Sigmoid colon (tissue), 4 donors: ENCODE results near the gene PRKG1.

Experiments used
- CTCF ChIP-seq, 4 experiments: fragments of 450-650 bp in 3 of 4; fragments of 200-600 bp in 1 of 4; IDR thresholded peaks; one replicate each; pipeline ENCODE4 v1.5.1; 2016 to 2019; ENCODE audit warnings: antibody characterized with exemption in 4 of 4, mild to moderate bottlenecking in 3 of 4, moderate library complexity in 2 of 4
- EP300 ChIP-seq, 4 donors: sonication (generic); formaldehyde crosslinking; IDR thresholded peaks; one replicate each; pipeline ENCODE4 v1.6.1; 2017; ENCODE audit warnings: antibody characterized with exemption in 4 of 4
- POLR2A ChIP-seq, 2 donors: fragments of 450-650 bp; IDR thresholded peaks; one replicate each; pipeline ENCODE4 v1.6.1; 2016; ENCODE audit warnings: antibody characterized with exemption in 2 of 2, mild to moderate bottlenecking in 2 of 2, moderate library complexity in 2 of 2
- POLR2AphosphoS5 ChIP-seq, 4 donors: sonication (generic); formaldehyde crosslinking; IDR thresholded peaks; one replicate each; pipeline ENCODE4 v1.6.1; 2017; ENCODE audit warnings: antibody characterized with exemption in 4 of 4

DNA sequence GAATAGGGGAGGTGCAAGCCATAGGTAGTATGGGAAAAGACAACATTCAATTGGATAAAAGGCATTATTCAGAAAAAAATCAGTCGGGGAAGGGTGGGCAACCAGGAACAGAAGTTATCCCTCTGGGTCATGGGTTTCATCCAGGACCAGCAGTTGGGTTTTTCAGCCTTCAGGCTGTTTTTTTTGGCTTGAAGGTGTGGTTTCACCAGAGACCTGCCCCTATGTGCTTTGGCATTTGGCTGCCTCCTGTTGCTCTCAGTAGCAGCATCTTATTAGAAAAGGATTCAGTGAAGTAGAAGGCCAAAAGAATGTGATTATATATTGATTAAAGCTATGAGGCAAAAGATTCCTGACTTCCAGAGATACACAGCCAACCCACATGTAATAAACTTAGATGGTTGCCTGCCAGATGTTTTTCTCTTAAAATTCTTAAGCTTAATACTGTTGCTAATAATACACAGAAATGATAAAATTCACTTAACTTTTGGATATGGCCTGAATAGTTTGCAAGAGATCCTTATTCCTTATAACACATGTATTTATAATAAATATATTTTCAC lies 876.8 kb downstream of the PRKG1 start:
- TF ChIP-seq POLR2A (IDR thresholded peaks at IDR 0.05) (no peak), CTCF (IDR thresholded peaks at IDR 0.05) (no peak), POLR2AphosphoS5 (IDR thresholded peaks at IDR 0.05) (no peak), EP300 (IDR thresholded peaks at IDR 0.05) (no peak)
